Testis (tissue), 3 donors: Measurements from ENCODE around the gene TRABD2B. TPM values are rescaled to one million over a fixed set of nuclear protein-coding genes. Genes with fewer than 3 reads are reported as not detected.

Experiments
- DNase-seq: peaks from one replicate; pipeline ENCODE4 v3.0.0-alpha.2; 2019
- H3K27ac ChIP-seq, 2 donors: fragments of 200-600 bp; sonication (generic); one replicate each; pipeline ENCODE4 v1.5.1; 2019
- H3K27me3 ChIP-seq: fragments of 200-600 bp; sonication (generic); one replicate; pipeline ENCODE4 v1.5.1; 2019
- H3K36me3 ChIP-seq: fragments of 200-600 bp; sonication (generic); one replicate; pipeline ENCODE4 v1.5.1; 2017; ENCODE audit warnings: low read depth; ENCODE audit errors: missing control alignments
- H3K4me1 ChIP-seq: fragments of 200-600 bp; sonication (generic); one replicate; pipeline ENCODE4 v1.5.1; 2019
- H3K4me3 ChIP-seq, 2 donors: fragments of 200-600 bp; sonication (generic); one replicate each; pipeline ENCODE4 v1.5.1; 2017 to 2019
- H3K9me3 ChIP-seq: fragments of 200-600 bp; sonication (generic); one replicate; pipeline ENCODE4 v1.5.1; 2017
- CTCF ChIP-seq, 3 experiments: fragments of 450-650 bp in 2 of 3; fragments of 200-600 bp in 1 of 3; sonication (generic) in 1 of 3; IDR thresholded peaks; one replicate each; pipeline ENCODE4 v1.5.1; 2016 to 2019; ENCODE audit warnings: antibody characterized with exemption in 3 of 3, mild to moderate bottlenecking in 2 of 3, moderate library complexity in 1 of 3
- POLR2A ChIP-seq: fragments of 450-650 bp; IDR thresholded peaks from one replicate; pipeline ENCODE4 v1.6.1; 2017; ENCODE audit warnings: antibody characterized with exemption, mild to moderate bottlenecking, moderate library complexity
- WGBS, 2 donors: methylation state at CpG; one replicate each; pipeline ENCODE4 v1.1.5; 2018; 5-methylcytosine and 5-hydroxymethylcytosine counted together
- intact Hi-C: fragments of 100-400 bp; cut with DNase I; formaldehyde crosslinking; loops from one replicate; pipeline ENCODE4 v1.15.1; 2023; ENCODE audit warnings: low total_unique reads
- polyA plus RNA-seq: library from polyadenylated mRNA; stranded (reverse); fragments of 350-450 nt; fragmentation: Illumina TruSeq; extraction: RNeasy Lipid Tissue Mini Kit (QIAGEN cat#74804); gene quantifications from one replicate; pipeline ENCODE4 v1.2.3, GENCODE V29; 2014; ENCODE audit warnings: low read depth, low replicate concordance; ENCODE audit not compliant: insufficient read depth
- total RNA-seq, 2 donors: library from RNA; depleted of rRNA; stranded (reverse); fragments of >200 nt; gene quantifications; one replicate each; pipeline ENCODE4 v1.2.3, GENCODE V29; 2016

TRABD2B gene
- total and polyA plus RNA-seq, 3 donors from 2014 or later, result 1.9 to 2.7 (median 2.0) TPM

DNA sequence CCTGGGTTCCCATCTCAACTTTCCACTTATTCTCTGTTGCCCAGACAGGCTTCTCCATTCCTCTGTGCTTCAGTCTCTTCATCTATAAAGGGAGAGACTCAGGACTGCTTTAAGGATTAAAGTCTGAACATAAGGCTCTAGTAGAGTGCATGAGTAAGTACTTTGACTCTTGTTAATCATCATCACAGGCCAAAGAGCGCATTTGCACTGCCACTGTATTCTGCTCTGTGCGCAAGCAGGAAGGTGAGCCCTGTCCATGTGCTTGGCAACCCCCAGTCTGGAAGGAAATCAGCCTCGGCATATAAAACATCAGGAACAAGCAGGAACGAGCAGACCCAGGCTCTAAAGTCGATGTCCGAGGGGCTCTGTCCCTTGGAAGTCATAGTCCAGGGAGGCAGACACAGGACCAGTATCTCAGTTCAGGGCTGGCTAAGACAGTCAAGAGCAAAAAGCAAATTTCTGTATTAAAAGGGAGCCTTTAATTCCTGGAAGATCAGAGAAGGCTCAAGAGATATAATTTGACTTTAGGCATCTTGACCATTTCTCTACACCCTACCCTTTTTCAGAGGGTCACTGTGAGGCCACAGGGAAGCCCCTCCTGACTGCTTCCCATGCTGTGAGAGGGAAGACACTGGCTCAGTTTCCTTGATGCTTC lies 131.2 kb downstream of the TRABD2B start:
- H3K27ac ChIP-seq, result no peak overlapping the region
- TF ChIP-seq CTCF (IDR thresholded peaks at IDR 0.05), result no peak
- no peak for TF ChIP-seq POLR2A

GRCh38 chr1:47859092-47859743 lies 138.0 kb downstream of the TRABD2B start:
- no peaks in the 10 kb centered on the region for H3K27me3 ChIP-seq
- no peaks in the 10 kb centered on the region for H3K9me3 ChIP-seq
- 46 to 85% methylated on average over 3 of the region's 3 CpGs for WGBS, 2 donors
- TF ChIP-seq POLR2A, result no peak
- TF ChIP-seq CTCF (IDR thresholded peaks at IDR 0.05), result no peak
- no peaks in the 10 kb centered on the region for H3K4me1 ChIP-seq
- no peak for DNase-seq
- intact Hi-C loops, result no loop called here
- no peak overlapping the region for H3K4me3 ChIP-seq
- H3K36me3 ChIP-seq, result no peaks in the 10 kb centered on the region
- H3K27ac ChIP-seq, result no peak overlapping the region

More for the DNA sequence above, 131.2 kb downstream of the TRABD2B start:
- no peaks in the 10 kb centered on the region for H3K36me3 ChIP-seq
- H3K4me3 ChIP-seq, result no peak overlapping the region
- H3K27me3 ChIP-seq, result no peaks in the 10 kb centered on the region
- no peak for DNase-seq
- H3K4me1 ChIP-seq, result peaks cover 5% of the 10 kb centered on the region
- 70 to 89% methylated on average over 6 of the region's 6 CpGs for WGBS, 2 donors
- H3K9me3 ChIP-seq, result no peaks in the 10 kb centered on the region
- intact Hi-C loops, result no loop called here

DNA sequence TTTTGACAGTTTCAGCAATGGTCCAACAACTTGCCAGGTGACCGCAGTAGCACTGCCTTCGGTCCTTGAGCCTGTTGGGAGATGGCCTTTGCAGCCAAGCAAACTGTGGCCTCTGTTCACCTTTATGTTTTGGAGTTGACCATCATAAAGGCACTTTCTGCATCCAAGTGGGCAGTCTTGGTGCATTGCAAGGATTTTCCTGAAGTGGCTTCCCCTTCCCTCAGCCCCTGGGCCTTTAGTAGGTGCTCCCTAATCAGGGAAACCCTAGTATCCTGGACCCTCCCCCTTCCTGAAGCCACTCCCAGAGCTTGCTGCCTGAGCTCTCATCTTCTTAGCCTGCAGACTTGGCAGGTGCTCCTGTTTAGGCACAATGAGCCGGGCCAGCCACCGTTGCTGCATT lies 140.2 kb downstream of the TRABD2B start:
- intact Hi-C loops, result no loop called here
- Histone ChIP-seq H3K27ac (no peak overlapping the region), H3K9me3 (no peaks in the 10 kb centered on the region), H3K36me3 (no peaks in the 10 kb centered on the region), H3K4me1 (no peaks in the 10 kb centered on the region), H3K4me3 (no peak overlapping the region), H3K27me3 (no peaks in the 10 kb centered on the region)
- no peak for DNase-seq
- TF ChIP-seq CTCF (IDR thresholded peaks at IDR 0.05) (no peak), POLR2A (no peak)
- WGBS, 2 donors, result 85 to 92% methylated on average over 2 to 4 of the region's 4 CpGs

DNA sequence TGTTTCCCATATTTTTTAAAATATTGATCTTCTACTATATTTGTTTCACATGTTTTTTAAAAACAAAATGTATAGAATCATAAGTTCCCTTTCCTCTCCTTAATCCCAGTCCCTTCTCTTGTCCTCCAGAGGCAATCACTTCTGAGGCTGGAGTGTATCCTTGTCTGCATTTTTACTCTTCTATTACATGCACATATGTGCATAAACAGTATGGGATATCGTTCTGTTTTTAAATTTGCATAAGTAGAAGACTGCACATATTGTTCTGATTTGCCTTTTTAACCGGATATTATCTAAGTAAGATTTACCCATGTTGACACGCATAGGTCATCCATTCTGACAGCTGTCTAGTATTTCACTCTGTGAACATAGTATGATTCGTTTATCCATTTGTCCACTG lies 142.0 kb downstream of the TRABD2B start:
- Histone ChIP-seq H3K27me3 (no peaks in the 10 kb centered on the region), H3K4me1 (no peaks in the 10 kb centered on the region), H3K9me3 (no peaks in the 10 kb centered on the region), H3K27ac (no peak overlapping the region), H3K36me3 (no peaks in the 10 kb centered on the region), H3K4me3 (no peak overlapping the region)
- intact Hi-C loops, result no loop called here
- no peak for DNase-seq
- WGBS, 2 donors, result 92 to 94% methylated on average over 4 of the region's 4 CpGs
- no peak for TF ChIP-seq POLR2A
- no peak for TF ChIP-seq CTCF (IDR thresholded peaks at IDR 0.05)
